IPS DF 6.9 (cell line): ENCODE data around the gene INPP5A.
"Not testable (repeated sequence)": the region's sequence is repeated elsewhere in the genome, so short reads cannot be mapped to it uniquely, and the experiment has no call there.

ENCODE experiments used
- DNase-seq: peaks from one replicate; pipeline ENCODE4 v3.0.0-alpha.2; 2013; ENCODE audit warnings: low read depth, low spot score
- H3K27ac ChIP-seq: one replicate; pipeline ENCODE4 v1.5.1; 2013; ENCODE audit warnings: low read length, control low read depth
- H3K27me3 ChIP-seq: 2 replicates; pipeline ENCODE4 v1.6.1; 2013; ENCODE audit warnings: mild to moderate bottlenecking, low read length; ENCODE audit not compliant: control insufficient read depth, insufficient read depth
- H3K36me3 ChIP-seq: 2 replicates; pipeline ENCODE4 v1.6.1; 2013; ENCODE audit warnings: low read length; ENCODE audit not compliant: control insufficient read depth, insufficient read depth
- H3K4me1 ChIP-seq: 2 replicates; pipeline ENCODE4 v1.6.1; 2013; ENCODE audit warnings: low read length; ENCODE audit not compliant: control insufficient read depth, insufficient read depth
- H3K4me3 ChIP-seq: 2 replicates; pipeline ENCODE4 v1.5.1; 2013; ENCODE audit warnings: mild to moderate bottlenecking, low read length
- H3K9me3 ChIP-seq: 2 replicates; pipeline ENCODE4 v1.6.1; 2013; ENCODE audit warnings: low read length, inconsistent platforms; ENCODE audit not compliant: control insufficient read depth, insufficient read depth
- whole genome bisulfite sequencing: extraction: QIAGEN DNeasy Blood & Tissue Kit; methylation state at CpG from one replicate; pipeline ENCODE4 v1.1.7; 2013; ENCODE audit warnings: mixed read lengths, missing lambda C conversion rate; ENCODE audit not compliant: insufficient read length, insufficient coverage; 5-methylcytosine and 5-hydroxymethylcytosine counted together

INPP5A gene

DNA sequence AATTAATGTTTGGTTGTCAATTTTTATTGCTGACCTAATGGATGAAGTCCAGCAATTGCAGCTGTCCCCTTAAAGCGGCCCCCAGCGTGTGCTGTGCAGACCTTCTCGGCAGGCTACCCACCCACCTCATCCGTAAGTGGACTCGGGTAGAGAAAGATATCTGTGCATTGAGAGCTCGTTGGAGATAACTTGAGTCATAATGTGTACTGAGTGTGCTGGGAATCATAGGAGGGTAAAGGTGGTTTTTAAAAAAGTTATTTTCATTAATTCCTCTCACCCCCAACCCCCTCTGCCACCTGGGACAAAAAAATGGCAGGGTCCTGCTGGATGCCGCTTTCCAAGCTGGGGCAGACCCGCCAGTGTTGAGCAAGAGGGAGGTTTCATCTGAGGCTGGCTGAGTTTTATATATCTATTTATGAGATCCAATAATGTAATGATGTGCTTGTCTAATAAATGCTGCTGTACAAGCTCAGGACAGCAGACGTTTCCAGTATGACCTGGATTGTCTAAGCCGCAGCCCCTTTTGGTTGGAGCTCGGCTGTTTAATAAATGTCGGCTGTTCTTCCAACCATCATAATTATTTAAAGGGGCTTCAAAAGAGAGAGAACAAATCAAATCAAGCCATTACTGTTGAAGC is 129.2 kb downstream of the INPP5A start:
- Histone ChIP-seq H3K9me3 (no peaks in the 10 kb centered on the region), H3K4me1 (peaks cover 2% of the 10 kb centered on the region), H3K4me3 (no peak overlapping the region), H3K27ac (no peak overlapping the region), H3K27me3 (no peaks in the 10 kb centered on the region), H3K36me3 (peaks cover 2% of the 10 kb centered on the region; the same call in 1 of the 2 replicates)
- WGBS = no CpG with 5 or more reads among the region's 12 CpGs
- DNase-seq = no peak

DNA sequence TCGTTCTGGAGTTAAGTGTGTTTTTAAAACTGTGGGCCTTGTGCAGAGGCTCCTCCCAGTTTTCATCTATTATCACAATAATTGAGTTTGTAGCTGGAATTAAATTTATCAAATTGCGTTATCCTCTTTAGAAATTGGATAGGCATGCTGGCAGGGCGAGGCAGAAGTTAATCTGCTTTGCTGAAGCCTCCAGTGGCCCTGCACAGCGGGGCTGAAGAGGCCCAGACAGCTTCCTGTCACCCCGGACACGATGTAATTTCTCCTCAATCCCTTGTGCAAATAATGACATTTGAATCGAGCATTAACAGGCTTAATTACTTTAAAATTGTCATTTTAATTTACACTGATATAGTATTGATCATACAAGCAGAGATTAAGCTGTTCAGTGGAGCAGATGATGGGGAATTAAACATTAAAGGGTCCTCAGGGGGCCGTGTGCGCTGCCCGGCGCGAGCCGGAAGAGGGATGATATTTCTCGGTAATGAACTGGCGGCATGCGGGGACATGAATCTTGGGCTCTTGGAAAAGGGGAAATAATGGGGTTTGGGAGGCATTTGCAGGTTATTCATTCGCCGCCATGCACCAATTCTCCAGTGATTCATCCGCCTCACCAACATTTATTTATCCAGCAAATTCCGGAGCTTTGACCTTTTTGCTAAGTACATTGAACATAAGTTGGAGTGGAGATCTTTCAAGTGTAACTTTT is 129.9 kb downstream of the INPP5A start:
- no peak overlapping the region for H3K4me3 ChIP-seq
- DNase-seq = no peak
- H3K9me3 ChIP-seq = no peaks in the 10 kb centered on the region
- H3K4me1 ChIP-seq = peaks cover 2% of the 10 kb centered on the region
- no peak overlapping the region for H3K27ac ChIP-seq
- no CpG with 5 or more reads among the region's 20 CpGs for WGBS
- peaks cover 2% of the 10 kb centered on the region; the same call in 1 of the 2 replicates for H3K36me3 ChIP-seq
- no peaks in the 10 kb centered on the region for H3K27me3 ChIP-seq

DNA sequence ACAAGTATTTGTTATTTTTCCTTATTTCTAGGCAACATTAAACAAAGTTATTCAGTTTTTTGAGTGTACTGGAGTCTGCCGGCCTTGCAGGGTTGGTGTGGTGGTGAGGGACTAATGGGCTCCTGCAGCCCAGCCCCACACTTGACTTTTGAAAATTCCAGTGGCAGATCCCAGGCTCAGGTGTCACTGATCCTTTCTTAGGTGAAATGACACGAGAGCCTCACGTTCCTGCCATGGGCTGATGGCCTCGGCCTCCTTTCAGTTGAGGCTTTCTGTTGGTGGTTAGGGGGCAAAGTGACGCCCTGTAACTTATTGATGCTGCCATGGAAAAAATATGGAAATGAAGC is 130.4 kb downstream of the INPP5A start:
- Histone ChIP-seq H3K4me3 (no peak overlapping the region), H3K9me3 (no peaks in the 10 kb centered on the region), H3K36me3 (peaks cover 2% of the 10 kb centered on the region; the same call in 1 of the 2 replicates), H3K27ac (no peak overlapping the region), H3K27me3 (no peaks in the 10 kb centered on the region), H3K4me1 (peaks cover 2% of the 10 kb centered on the region)
- WGBS = no CpG with 5 or more reads among the region's 5 CpGs
- no peak for DNase-seq

DNA sequence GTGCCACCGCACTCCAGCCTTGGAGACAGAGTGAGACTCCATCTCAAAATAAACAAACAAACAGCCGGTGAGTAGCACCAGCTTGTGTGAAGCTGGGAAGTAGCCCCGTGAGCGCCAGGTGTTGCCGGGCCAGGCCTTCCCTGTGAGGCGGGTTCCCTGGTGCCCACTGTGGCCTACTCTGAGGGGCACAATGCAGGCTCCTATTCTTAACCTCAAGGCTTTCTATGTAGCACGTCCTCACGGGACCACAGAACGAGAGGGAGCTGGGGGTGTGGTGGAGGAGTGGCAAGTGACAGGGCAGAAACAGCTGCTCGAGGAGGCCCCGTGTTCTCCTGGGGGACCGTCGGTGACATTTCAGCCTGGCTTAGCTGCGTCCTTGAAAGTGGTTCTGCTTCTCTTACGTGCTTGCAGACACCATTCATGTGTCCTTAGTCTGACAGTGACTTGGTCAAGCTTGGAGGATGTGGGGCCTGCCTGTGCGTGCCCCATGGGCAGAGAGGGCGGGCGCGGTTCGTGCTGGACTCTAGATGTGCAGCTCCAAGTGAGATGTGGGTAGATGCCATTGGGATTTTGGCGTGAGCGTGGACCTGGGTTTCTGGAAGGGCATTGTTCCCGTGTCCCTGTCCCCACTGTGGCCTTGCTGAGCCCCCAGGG is 131.7 kb downstream of the INPP5A start:
- Histone ChIP-seq H3K27ac (no peak overlapping the region), H3K27me3 (no peaks in the 10 kb centered on the region), H3K4me1 (peaks cover 2% of the 10 kb centered on the region), H3K4me3 (no peak overlapping the region), H3K36me3 (peaks cover 2% of the 10 kb centered on the region; the same call in 1 of the 2 replicates), H3K9me3 (no peaks in the 10 kb centered on the region)
- WGBS = no CpG with 5 or more reads among the region's 23 CpGs
- DNase-seq = no peak

DNA sequence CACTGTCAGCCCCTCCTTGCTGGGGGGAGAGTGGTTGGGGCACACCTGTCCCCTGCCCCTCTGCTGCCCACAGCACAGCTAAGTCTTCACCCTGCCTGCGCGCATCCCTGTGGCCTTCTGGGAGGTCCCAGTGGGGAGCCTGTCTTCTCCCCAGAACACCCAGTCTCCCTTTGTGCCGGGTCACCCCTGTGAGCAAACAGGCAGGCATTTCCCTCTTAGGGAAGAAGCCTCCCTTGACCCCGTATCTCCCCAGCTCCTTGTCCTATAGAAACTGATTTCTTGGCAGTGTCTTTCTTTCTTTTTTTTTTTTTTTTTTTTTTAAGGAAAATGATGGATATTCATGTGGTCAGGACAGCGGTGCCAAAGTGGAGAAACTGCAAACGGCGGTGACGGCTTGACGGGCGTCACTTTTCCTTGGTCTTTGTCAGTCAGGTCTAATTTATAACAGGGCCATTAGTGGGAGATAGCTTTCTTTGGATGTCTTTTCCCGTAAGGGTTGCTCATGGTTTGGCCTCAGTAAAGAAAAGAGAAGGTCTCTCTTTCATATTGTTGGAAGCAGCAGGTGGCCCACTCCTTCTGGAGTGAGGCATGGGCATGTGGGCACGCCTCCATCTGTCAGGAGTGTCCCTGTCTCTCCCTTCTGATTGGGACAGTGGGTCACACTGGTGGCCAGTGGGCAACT is 133.1 kb downstream of the INPP5A start:
- H3K4me3 ChIP-seq = no peak overlapping the region

DNA sequence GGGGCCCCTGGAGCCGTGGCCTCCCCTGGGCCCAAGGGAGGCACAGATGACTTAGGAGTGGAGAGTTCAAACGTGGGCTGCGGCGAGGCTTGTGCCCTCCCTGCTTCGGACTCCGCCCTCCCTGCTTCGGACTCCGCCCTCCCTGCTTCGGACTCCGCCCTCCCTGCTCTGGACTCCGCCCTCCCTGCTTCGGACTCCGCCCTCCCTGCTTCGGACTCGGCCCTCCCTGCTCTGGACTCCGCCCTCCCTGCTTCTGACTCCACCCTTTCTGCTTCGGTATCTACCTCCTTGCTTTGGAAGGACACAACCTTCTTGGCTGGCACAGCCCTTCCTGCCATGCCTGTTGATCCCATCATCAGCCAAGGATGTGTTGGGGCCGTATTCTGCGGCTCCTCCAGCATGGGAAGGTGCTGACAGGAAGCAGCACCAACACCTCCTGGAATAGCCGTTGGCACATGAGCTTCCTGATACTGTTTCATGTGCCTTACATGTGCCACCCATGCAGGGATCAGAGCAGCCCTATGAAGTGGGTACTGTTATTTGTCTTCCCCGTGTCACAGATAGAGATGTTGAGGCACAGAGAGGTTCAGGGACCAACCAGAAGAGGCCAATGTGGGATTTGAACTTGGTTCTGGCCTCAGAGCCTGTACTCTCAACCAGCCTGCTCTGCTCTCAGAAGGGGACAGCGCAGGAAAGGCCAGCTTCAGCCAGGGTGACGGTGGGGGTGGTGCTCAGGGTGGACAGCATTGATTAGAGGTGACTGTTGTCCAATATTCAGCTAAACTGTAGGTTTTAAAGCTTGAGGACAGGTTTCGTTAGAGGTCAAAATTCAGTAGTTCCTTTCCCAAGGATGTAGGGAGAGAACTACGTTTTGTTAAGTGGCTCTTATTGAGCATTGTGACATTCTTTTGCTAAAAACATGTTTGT is 133.9 kb downstream of the INPP5A start:
- no peaks in the 10 kb centered on the region for H3K27me3 ChIP-seq
- peaks cover 2% of the 10 kb centered on the region; the same call in 1 of the 2 replicates for H3K36me3 ChIP-seq
- WGBS = no CpG with 5 or more reads among the region's 25 CpGs
- H3K4me1 ChIP-seq = peaks cover 2% of the 10 kb centered on the region
- peak; percentile 5 for DNase-seq
- no peak overlapping the region for H3K4me3 ChIP-seq
- H3K9me3 ChIP-seq = no peaks in the 10 kb centered on the region
- no peak overlapping the region for H3K27ac ChIP-seq

More for the DNA sequence above, 133.1 kb downstream of the INPP5A start:
- no CpG with 5 or more reads among the region's 12 CpGs for WGBS
- DNase-seq = no peak
- Histone ChIP-seq H3K27me3 (no peaks in the 10 kb centered on the region), H3K9me3 (no peaks in the 10 kb centered on the region), H3K4me1 (peaks cover 2% of the 10 kb centered on the region), H3K36me3 (peaks cover 2% of the 10 kb centered on the region; the same call in 1 of the 2 replicates), H3K27ac (no peak overlapping the region)

DNA sequence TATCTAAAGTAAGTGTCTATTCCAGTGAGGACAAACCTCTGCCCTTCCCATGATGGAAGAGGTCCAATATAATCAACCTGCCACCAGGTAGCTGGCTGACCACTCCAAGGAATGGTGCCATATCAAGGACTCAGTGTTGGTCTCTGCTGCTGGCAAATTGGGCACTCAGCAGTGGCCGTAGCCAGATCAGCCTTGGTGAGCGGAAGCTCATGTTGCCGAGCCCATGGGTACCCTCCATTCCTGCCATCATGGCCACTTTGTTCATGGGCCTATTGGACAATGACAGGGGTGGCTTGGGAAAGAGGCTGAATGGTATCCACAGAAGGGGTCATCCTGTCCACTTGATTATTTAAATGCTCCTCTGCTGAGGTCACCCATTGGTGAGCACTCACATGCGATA is 136.2 kb downstream of the INPP5A start:
- not testable (repeated sequence) for H3K9me3 ChIP-seq, H3K27ac ChIP-seq, H3K4me1 ChIP-seq, H3K4me3 ChIP-seq, H3K36me3 ChIP-seq, H3K27me3 ChIP-seq, DNase-seq
- WGBS = no CpG with 5 or more reads among the region's 4 CpGs

DNA sequence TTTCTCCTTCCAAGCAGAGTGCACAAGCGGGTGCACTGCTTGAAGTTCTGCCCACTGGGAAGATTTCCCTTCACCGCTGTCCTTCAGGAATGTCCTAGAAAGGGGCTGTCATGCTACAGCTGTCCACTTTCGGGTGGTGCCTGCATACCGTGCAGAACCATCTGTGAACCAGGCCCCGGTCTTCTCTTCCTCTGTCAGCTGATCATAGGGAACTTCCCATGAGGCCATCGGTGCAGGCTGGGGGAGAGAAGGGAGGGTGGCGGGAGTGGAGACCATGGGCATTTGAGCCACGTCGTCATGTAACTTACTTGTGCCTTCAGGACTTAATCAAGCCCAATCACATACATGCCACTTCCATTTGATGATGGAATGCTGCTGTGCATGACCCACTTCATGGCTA is 136.7 kb downstream of the INPP5A start:
- DNase-seq = no peak
- WGBS = no CpG with 5 or more reads among the region's 9 CpGs
- no peak overlapping the region for H3K27ac ChIP-seq
- no peak overlapping the region for H3K4me3 ChIP-seq
- no peaks in the 10 kb centered on the region for H3K27me3 ChIP-seq
- H3K4me1 ChIP-seq = peaks cover 2% of the 10 kb centered on the region
- H3K36me3 ChIP-seq = peaks cover 2% of the 10 kb centered on the region; the same call in 1 of the 2 replicates
- H3K9me3 ChIP-seq = no peaks in the 10 kb centered on the region

DNA sequence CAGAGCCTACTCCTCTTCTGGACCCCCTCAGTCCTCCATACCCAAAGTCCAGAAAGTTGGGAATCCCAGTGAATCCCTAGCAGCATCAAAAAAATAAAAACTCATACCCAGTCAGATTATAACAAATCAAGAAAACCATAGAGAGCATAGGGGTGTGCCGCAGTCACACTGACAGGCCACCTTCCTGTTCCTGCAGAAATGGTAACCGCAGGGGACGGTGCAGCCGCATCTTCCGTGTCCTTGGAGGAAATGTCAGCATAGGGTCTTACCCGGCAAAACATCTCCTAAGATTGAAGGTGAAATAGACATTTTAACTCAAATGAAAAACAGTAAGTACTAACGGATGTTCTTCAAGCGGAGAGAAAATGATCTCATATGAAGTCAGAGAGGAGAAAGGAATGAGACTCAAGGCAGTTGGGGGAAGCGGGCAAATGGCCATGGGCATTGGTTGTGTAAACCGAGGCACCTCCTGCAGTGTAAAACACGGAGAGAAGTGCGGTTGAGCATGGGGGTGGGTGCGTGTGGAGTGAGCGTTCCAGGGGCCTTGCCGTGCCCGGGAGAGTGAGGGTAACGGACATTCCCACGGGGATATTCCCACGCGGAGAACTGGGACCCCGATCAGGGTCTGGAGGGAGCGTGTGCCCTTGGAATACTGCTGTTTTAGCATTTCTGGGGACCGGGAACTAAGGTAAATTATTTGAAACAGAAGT is 137.6 kb downstream of the INPP5A start:
- Histone ChIP-seq H3K4me3 (no peak overlapping the region), H3K27ac (no peak overlapping the region), H3K4me1 (peaks cover 2% of the 10 kb centered on the region; the same call in 1 of the 2 replicates), H3K27me3 (no peaks in the 10 kb centered on the region), H3K36me3 (no peaks in the 10 kb centered on the region), H3K9me3 (no peaks in the 10 kb centered on the region)
- DNase-seq = no peak
- WGBS = no CpG with 5 or more reads among the region's 23 CpGs
